K562 (cell line): ENCODE data around the gene INTS1. TPM values are rescaled to one million over a fixed set of nuclear protein-coding genes. Genes with fewer than 3 reads are reported as not detected.
A peak's percentile ranks its signal among the peaks of the same experiment; 100 is the strongest.

Experiments
- ATAC-seq: fragments of 200-7000 bp; cut with Tn5 transposase; 3 replicates; pipeline ENCODE4 v1.9.1; 2020; ENCODE audit warnings: moderate library complexity
- BruUV-seq: library from RNA; stranded (reverse); fragments of 400-500 nt; replicated peaks from 2 replicates; lab custom pipeline; 2021; lab: Mats Ljungman, UMichigan
- CTCF ChIA-PET: fragments of 300-600 bp; formaldehyde crosslinking; extraction: SDS; loops from one replicate; lab custom pipeline; 2021; ENCODE audit warnings: low intra/inter-chr PET ratio; lab: Yijun Ruan, JAX
- POLR2A ChIA-PET: fragments of 300-600, 350-650 bp; sonication (Branson Sonifier 250); formaldehyde crosslinking; extraction: SDS; loops from one replicate; lab custom pipeline; 2021; ENCODE audit warnings: antibody characterized with exemption, inconsistent platforms; lab: Yijun Ruan, JAX
- DNase-seq, 4 experiments: peaks; one replicate each; pipeline versions ENCODE4 v3.0.0 to v3.0.0-alpha.2; 2011 to 2018; ENCODE audit warnings: low spot score in 3 of 4, mixed read lengths in 3 of 4; ENCODE audit errors: extremely low read depth in 1 of 4
- FAIRE-seq: peaks from 2 replicates; lab custom pipeline; 2011; peaks lifted over from hg19 to GRCh38; lab: Jason Lieb, UNC
- H2AFZ ChIP-seq: 2 replicates; pipeline ENCODE4 v1.6.0; 2011; ENCODE audit warnings: low read depth, low read length, control low read depth, inconsistent platforms
- H3K27ac ChIP-seq: fragments of 200-600 bp; 3 replicates; pipeline ENCODE4 v1.8.0; 2011; ENCODE audit warnings: low read depth, mild to moderate bottlenecking, control low read depth, inconsistent platforms, low read length, moderate library complexity, mixed read lengths; ENCODE audit errors: extremely low read depth
- H3K27me3 ChIP-seq, 2 experiments: fragments of 300-600 bp in 1 of 2; 2 replicates in 1 of 2; 3 replicates in 1 of 2; pipeline versions ENCODE4 v1.6.0 to v1.8.0; 2011; ENCODE audit warnings: inconsistent platforms in 2 of 2, low read length in 2 of 2, mild to moderate bottlenecking in 1 of 2, mixed read lengths in 1 of 2, moderate library complexity in 1 of 2; ENCODE audit not compliant: control insufficient read depth in 2 of 2, insufficient read depth in 2 of 2
- H3K36me3 ChIP-seq: fragments of 300-600 bp; 3 replicates; pipeline ENCODE4 v1.8.0; 2011; ENCODE audit warnings: mild to moderate bottlenecking, low read length, inconsistent platforms; ENCODE audit not compliant: control insufficient read depth, insufficient read depth
- H3K4me1 ChIP-seq, 2 experiments: fragments of 200-600 bp in 1 of 2; replicated peaks in 1 of 2; 2 replicates in 1 of 2; 3 replicates in 1 of 2; pipeline versions ENCODE4 v1.5.1 to v1.8.0; 2011; ENCODE audit warnings: inconsistent platforms in 2 of 2, low read length in 2 of 2, mild to moderate bottlenecking in 1 of 2, mixed read lengths in 1 of 2, moderate library complexity in 1 of 2; ENCODE audit not compliant: control insufficient read depth in 2 of 2, insufficient read depth in 2 of 2
- H3K4me2 ChIP-seq: 2 replicates; pipeline ENCODE4 v1.6.1; 2011; ENCODE audit warnings: low read length, control low read depth, inconsistent platforms, mixed read lengths; ENCODE audit not compliant: insufficient read depth
- H3K4me3 ChIP-seq: fragments of 200-600 bp; sonication (generic), shearing (Covaris generic); 2 replicates; pipeline ENCODE4 v1.5.1; 2016; ENCODE audit warnings: control low read depth, inconsistent platforms
- H3K79me2 ChIP-seq: fragments of 200-600 bp; 3 replicates; pipeline ENCODE4 v1.8.0; 2011; ENCODE audit warnings: low read length, inconsistent platforms; ENCODE audit not compliant: control insufficient read depth, insufficient read depth
- H3K9ac ChIP-seq, 2 experiments: 2 replicates each; pipeline versions ENCODE4 v1.6.0 to v1.6.1; 2011; ENCODE audit warnings: low read depth in 2 of 2, low read length in 2 of 2, control low read depth in 1 of 2, inconsistent platforms in 1 of 2, mild to moderate bottlenecking in 1 of 2, mixed read lengths in 1 of 2; ENCODE audit not compliant: insufficient read depth in 1 of 2
- H3K9me1 ChIP-seq: one replicate; pipeline ENCODE4 v1.6.0; 2011; ENCODE audit warnings: inconsistent platforms, mild to moderate bottlenecking, low read length, moderate library complexity; ENCODE audit not compliant: control insufficient read depth, insufficient read depth
- H3K9me3 ChIP-seq: replicated peaks from 2 replicates; pipeline ENCODE4 v1.5.1; 2011; ENCODE audit warnings: low read depth, low read length, inconsistent platforms; ENCODE audit not compliant: control insufficient read depth, insufficient read depth
- H4K20me1 ChIP-seq: replicated peaks from 2 replicates; pipeline ENCODE4 v1.6.1; 2011; ENCODE audit warnings: low read length, inconsistent platforms, mixed read lengths; ENCODE audit not compliant: control insufficient read depth, insufficient read depth
- BCOR ChIP-seq: fragments of 450-650 bp; IDR thresholded peaks from 2 replicates; pipeline ENCODE4 v1.6.1; 2016
- CBFA2T2 ChIP-seq: fragments of 450-650 bp; conservative IDR thresholded peaks from 2 replicates; pipeline ENCODE4 v1.6.1; 2017; ENCODE audit warnings: mild to moderate bottlenecking
- DPF2 ChIP-seq: fragments of 450-650 bp; IDR thresholded peaks from 2 replicates; pipeline ENCODE4 v1.6.1; 2016
- KHSRP ChIP-seq: fragments of 450-650 bp; IDR thresholded peaks from 2 replicates; pipeline ENCODE4 v1.6.1; 2017
- MECOM ChIP-seq: fragments of 250-450 bp; sonication (Bioruptor Pico); IDR thresholded peaks from 2 replicates; pipeline ENCODE4 v1.8.0; 2022; ENCODE audit warnings: inconsistent platforms
- NFIC ChIP-seq: fragments of 450-650 bp; IDR thresholded peaks from 2 replicates; pipeline ENCODE4 v1.6.1; 2017; ENCODE audit warnings: mild to moderate bottlenecking, inconsistent platforms
- PRDM10 ChIP-seq: fragments of 450-650 bp; IDR thresholded peaks from 2 replicates; pipeline ENCODE4 v1.6.1; 2018; ENCODE audit not compliant: partially characterized antibody
- SOX6 ChIP-seq: fragments of 450-650 bp; IDR thresholded peaks from 2 replicates; pipeline ENCODE4 v1.6.1; 2014; ENCODE audit warnings: mild to moderate bottlenecking
- TAL1 ChIP-seq: fragments of 450-650 bp; IDR thresholded peaks from 2 replicates; pipeline ENCODE4 v1.6.1; 2016; ENCODE audit warnings: mild to moderate bottlenecking
- WHSC1 ChIP-seq: IDR thresholded peaks from one replicate; pipeline ENCODE4 v1.6.1; 2012; ENCODE audit warnings: low read length, control low read depth, inconsistent platforms
- ZNF121 ChIP-seq: sonication (generic); formaldehyde crosslinking; conservative IDR thresholded peaks from 2 replicates; pipeline ENCODE4 v1.8.0; 2022; ENCODE audit warnings: missing genetic modification reagents
- WGBS: fragments of 100-300 bp; shearing (Covaris generic); methylation state at CpG from one replicate; pipeline ENCODE4 v1.1.6; 2016; ENCODE audit warnings: low coverage, mixed read lengths; ENCODE audit not compliant: insufficient coverage; ENCODE audit errors: missing lambda C conversion rate; 5-methylcytosine and 5-hydroxymethylcytosine counted together
- in situ Hi-C: fragments of 300-500 bp; cut with MboI; formaldehyde crosslinking; loops from 4 replicates; pipeline ENCODE4 v1.15.0; 2018; ENCODE audit warnings: inconsistent platforms, mixed read lengths
- intact Hi-C: fragments of 100-400 bp; cut with micrococcal nuclease; formaldehyde crosslinking; loops from 2 replicates; pipeline ENCODE4 v1.14.2; 2022
- polyA plus RNA-seq, 8 experiments: library from polyadenylated mRNA; depleted of rRNA in 4 of 8; stranded (reverse) in 5 of 8; unstranded in 3 of 8; fragments of >200 nt; fragmentation: Nextera tagmentation in 2 of 8; fragmentation: Illumina TruSeq in 1 of 8; extraction: Ambion mirVana in 2 of 8; extraction: Trizol in 1 of 8; gene quantifications; 2 replicates each; pipeline versions ENCODE4 v1.2.1 to v1.2.3, GENCODE V29; 2011 to 2014; ENCODE audit warnings: inconsistent platforms in 1 of 8, missing spikeins in 1 of 8
- total RNA-seq, 7 experiments: library from RNA; depleted of rRNA in 6 of 7; stranded (reverse); fragments of >200 nt in 6 of 7; fragmentation: Illumina TruSeq in 2 of 7; extraction: Trizol in 2 of 7; gene quantifications; 2 replicates each; pipeline versions ENCODE4 v1.2.1 to v1.2.3, GENCODE V29; 2011 to 2021; ENCODE audit warnings: low replicate concordance in 1 of 7
- TF ChIP-seq, protein P1 (sequence below): fragments of 450-650 bp; formaldehyde crosslinking; IDR thresholded peaks from 2 replicates; pipeline ENCODE4 v1.4.0; 2022; ENCODE audit warnings: mild to moderate bottlenecking, moderate library complexity
- TF ChIP-seq, protein P2 (sequence below): sonication (generic); formaldehyde crosslinking; IDR thresholded peaks from 2 replicates; pipeline ENCODE4 v1.8.1; 2023; ENCODE audit warnings: mild to moderate bottlenecking, missing genetic modification reagents

The INTS1 gene
- total and polyA plus RNA-seq, 9 of the 15 experiments (the other 6 are each of a cell fraction or from before 2014, with no cell fraction given), result 0.34 to 119 (median 18.5) TPM

DNA sequence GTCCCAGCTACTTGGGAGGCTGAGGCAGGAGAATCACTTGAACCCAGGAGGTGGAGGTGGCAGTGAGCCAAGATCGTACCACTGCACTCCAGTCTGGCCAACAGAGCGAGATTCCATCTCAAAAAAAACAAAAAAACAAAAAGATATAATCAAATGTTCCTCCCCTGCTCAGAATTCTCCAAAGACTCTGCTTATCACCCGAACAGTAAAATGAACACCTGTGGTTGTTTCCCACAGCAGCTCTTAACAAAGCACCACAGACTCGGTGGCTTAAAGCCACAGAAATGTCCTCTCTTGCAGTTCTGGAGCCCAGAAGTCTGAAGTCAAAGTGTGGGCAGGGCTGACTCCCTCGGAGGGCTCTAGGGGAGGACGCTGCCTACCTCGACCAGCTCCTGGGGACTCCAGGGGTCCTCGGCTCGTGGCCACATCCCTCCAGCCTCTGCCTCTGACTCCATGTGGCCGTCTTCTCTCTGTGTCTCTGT lies 4.1 kb upstream of the INTS1 start:
- ATAC-seq, result no peak
- 19% methylated on average over 9 of the region's 10 CpGs for WGBS
- peak; percentile 63 for TF ChIP-seq ZNF121 (CRISPR knock-in tag)
- TF ChIP-seq PRDM10, result peak; percentile 49
- peak; percentile 52 for TF ChIP-seq CBFA2T2
- peak; percentile 42; the same call in 1 of the 2 replicates for TF ChIP-seq BCOR
- no peak for TF ChIP-seq WHSC1
- TF ChIP-seq, protein P1, sequence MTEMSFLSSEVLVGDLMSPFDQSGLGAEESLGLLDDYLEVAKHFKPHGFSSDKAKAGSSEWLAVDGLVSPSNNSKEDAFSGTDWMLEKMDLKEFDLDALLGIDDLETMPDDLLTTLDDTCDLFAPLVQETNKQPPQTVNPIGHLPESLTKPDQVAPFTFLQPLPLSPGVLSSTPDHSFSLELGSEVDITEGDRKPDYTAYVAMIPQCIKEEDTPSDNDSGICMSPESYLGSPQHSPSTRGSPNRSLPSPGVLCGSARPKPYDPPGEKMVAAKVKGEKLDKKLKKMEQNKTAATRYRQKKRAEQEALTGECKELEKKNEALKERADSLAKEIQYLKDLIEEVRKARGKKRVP, result no peak
- TF ChIP-seq MECOM (CRISPR knock-in tag), result no peak
- TF ChIP-seq, protein P2, sequence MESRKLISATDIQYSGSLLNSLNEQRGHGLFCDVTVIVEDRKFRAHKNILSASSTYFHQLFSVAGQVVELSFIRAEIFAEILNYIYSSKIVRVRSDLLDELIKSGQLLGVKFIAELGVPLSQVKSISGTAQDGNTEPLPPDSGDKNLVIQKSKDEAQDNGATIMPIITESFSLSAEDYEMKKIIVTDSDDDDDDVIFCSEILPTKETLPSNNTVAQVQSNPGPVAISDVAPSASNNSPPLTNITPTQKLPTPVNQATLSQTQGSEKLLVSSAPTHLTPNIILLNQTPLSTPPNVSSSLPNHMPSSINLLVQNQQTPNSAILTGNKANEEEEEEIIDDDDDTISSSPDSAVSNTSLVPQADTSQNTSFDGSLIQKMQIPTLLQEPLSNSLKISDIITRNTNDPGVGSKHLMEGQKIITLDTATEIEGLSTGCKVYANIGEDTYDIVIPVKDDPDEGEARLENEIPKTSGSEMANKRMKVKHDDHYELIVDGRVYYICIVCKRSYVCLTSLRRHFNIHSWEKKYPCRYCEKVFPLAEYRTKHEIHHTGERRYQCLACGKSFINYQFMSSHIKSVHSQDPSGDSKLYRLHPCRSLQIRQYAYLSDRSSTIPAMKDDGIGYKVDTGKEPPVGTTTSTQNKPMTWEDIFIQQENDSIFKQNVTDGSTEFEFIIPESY (CRISPR knock-in tag), result peak; percentile 51; the same call in 1 of the 2 replicates
- TF ChIP-seq TAL1, result peak; percentile 53
- 0 out of 2 replicates have a peak, but pooled peaks have one; percentile 13 for TF ChIP-seq SOX6
- peak; percentile 31; the same call in 1 of the 2 replicates for TF ChIP-seq DPF2
- peak; percentile 87 for TF ChIP-seq NFIC
- no peak for TF ChIP-seq KHSRP

More for the DNA sequence above, 4.1 kb upstream of the INTS1 start:
- Histone ChIP-seq H3K27ac (peak overlapping the region; percentile 49; the same call in 1 of the 3 replicates), H4K20me1 (no peaks in the 10 kb centered on the region; the same call in 1 of the 2 replicates), H3K4me1 (peaks cover 13 to 79% of the 10 kb centered on the region in 2 experiments), H3K4me2 (no peak overlapping the region; the same call in 1 of the 2 replicates), H2AFZ (peak overlapping the region; percentile 43), H3K9me1 (no peaks in the 10 kb centered on the region), H3K79me2 (peaks cover 9% of the 10 kb centered on the region), H3K9ac (peak overlapping the region in 1 of 2 experiments; percentile 86; a peak in 3 of 4 replicates), H3K36me3 (no peaks in the 10 kb centered on the region; the same call in 2 of the 3 replicates), H3K4me3 (no peak overlapping the region), H3K27me3 (no peaks in the 10 kb centered on the region), H3K9me3 (no peaks in the 10 kb centered on the region)
- DNase-seq (peak in 1 of 4 experiments; percentile 59), FAIRE-seq (peak; percentile 51)
- BruUV-seq, result no TSS peak
- in situ Hi-C loops, result no loop called here
- intact Hi-C loops, result loop anchor here (5.0 kb wide), 1 partner anchor 49 kb away; the partner anchor contains the start of gene TMEM184A
- POLR2A ChIA-PET, result interaction anchor here (0.6 to 1.8 kb wide), 2 partner anchors 25 to 202 kb away, joined by 4 read pairs; no protein-coding TSS in a partner anchor
- CTCF ChIA-PET, result no interaction called here
